Measurements from ENCODE around the gene CERS6.
"Not testable (repeated sequence)": the region's sequence is repeated elsewhere in the genome, so short reads cannot be mapped to it uniquely, and the experiment has no call there.

Gene CERS6

DNA sequence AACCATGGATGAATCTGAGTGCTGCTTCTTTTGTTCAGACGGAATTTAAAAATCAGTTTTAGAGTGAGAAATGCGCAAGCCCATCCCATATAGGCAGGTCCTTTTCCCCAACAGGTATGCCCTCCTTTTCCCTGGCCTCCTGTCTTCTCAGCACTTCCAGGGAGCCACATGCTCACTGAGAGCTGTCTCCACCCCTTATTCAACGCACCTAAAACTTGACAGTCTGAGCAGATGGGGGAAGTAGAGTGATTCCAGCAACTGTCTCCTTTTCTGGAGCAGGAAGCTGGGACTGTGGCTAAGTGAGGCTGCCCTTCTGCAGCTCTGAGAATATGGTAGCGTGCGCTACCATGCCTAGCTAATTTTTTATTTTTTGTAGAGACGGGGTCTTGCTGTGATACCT lies 293.2 kb downstream of the CERS6 start:
- Histone ChIP-seq H3K27me3 (no peaks in the 10 kb centered on the region), H3K9ac (no peak overlapping the region), H3K27ac (no peak overlapping the region), H3K36me3 (peaks cover 24% of the 10 kb centered on the region), H3K4me1 (no peaks in the 10 kb centered on the region), H3K4me2 (no peak overlapping the region), H3K4me3 (no peak overlapping the region), H4K20me1 (no peaks in the 10 kb centered on the region), H3K9me3 (no peaks in the 10 kb centered on the region)
- TF ChIP-seq Cebpa-rat (IDR thresholded peaks at IDR 0.05), result no peak

DNA sequence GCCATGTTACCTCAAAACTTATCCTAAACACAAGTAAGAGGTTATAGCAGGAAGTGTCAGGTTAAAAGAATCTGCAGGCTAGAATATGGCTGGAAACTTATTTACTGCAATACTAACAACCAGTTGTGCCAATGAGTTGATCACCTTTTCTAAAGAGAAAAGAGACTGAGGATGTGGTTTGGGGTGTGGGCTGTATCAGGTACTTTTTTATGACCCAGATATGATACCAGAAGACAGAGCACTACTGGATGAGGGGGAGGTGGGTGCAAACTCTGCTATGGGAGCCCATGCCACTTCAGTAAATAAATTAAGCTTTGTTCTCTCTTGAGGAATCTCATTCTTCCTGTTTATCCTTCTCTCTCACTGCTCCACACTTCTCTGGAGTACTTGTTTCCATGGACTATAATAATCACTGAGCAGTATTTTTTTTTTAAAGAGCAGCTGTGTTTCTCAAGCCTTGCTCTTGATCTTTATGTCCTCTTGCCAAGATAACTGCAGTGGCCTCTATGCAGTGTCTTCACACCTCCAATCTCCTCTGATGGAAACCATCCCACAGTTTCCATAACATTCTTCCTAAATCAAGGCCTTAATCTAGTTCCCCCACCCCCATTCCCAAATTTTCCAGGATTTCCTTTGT lies 295.1 kb downstream of the CERS6 start:
- H3K36me3 ChIP-seq, result peaks cover 32% of the 10 kb centered on the region
- H3K9ac ChIP-seq, result no peak overlapping the region
- no peaks in the 10 kb centered on the region for H3K9me3 ChIP-seq
- no peak overlapping the region for H3K4me2 ChIP-seq
- H3K4me3 ChIP-seq, result no peak overlapping the region
- no peaks in the 10 kb centered on the region for H4K20me1 ChIP-seq
- TF ChIP-seq Cebpa-rat (IDR thresholded peaks at IDR 0.05), result no peak
- H3K27ac ChIP-seq, result no peak overlapping the region
- peaks cover 4% of the 10 kb centered on the region; the same call in 1 of the 2 replicates for H3K4me1 ChIP-seq
- no peaks in the 10 kb centered on the region for H3K27me3 ChIP-seq

- H3K4me3 ChIP-seq, result no peak overlapping the region
- H3K9ac ChIP-seq, result no peak overlapping the region
- peaks cover 16% of the 10 kb centered on the region for H3K4me1 ChIP-seq
- peaks cover 30% of the 10 kb centered on the region for H3K36me3 ChIP-seq
- no peak overlapping the region for H3K4me2 ChIP-seq
- H3K27ac ChIP-seq, result no peak overlapping the region
- no peaks in the 10 kb centered on the region for H3K9me3 ChIP-seq
- no peaks in the 10 kb centered on the region for H4K20me1 ChIP-seq
- no peaks in the 10 kb centered on the region for H3K27me3 ChIP-seq
- no peak for TF ChIP-seq Cebpa-rat (IDR thresholded peaks at IDR 0.05)
Observed at GRCh38 chr2:168752361-168752760, 296.3 kb downstream of the CERS6 start.

GRCh38 chr2:168753765-168754329 lies 297.8 kb downstream of the CERS6 start:
- H3K4me2 ChIP-seq, result no peak overlapping the region
- H3K36me3 ChIP-seq, result peaks cover 41% of the 10 kb centered on the region
- H3K27ac ChIP-seq, result no peak overlapping the region
- no peaks in the 10 kb centered on the region for H4K20me1 ChIP-seq
- H3K4me1 ChIP-seq, result peaks cover 19% of the 10 kb centered on the region
- no peak overlapping the region for H3K9ac ChIP-seq
- no peaks in the 10 kb centered on the region for H3K27me3 ChIP-seq
- TF ChIP-seq Cebpa-rat (IDR thresholded peaks at IDR 0.05), result no peak
- no peaks in the 10 kb centered on the region for H3K9me3 ChIP-seq
- H3K4me3 ChIP-seq, result no peak overlapping the region

DNA sequence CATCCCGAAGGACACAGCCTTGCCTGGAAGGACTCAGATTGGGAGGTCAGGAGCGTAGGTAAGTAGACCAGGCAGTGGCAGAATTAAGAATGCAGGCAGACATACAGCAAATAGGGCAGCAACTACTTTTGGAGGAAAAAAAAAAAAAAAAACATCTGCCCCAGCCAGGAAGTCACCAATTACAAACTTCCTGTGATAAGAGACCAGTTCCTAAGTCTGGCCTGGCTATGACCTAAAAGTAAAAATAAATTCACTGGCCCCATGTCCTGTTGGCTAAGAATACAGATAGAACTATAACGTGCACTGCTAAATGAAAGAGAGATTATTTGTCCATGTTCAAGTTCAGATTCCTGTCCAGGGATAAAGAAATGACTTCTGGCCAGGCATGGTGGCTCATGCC lies 301.2 kb downstream of the CERS6 start:
- no peaks in the 10 kb centered on the region for H4K20me1 ChIP-seq
- H3K27me3 ChIP-seq, result no peaks in the 10 kb centered on the region
- H3K9me3 ChIP-seq, result no peaks in the 10 kb centered on the region
- H3K4me1 ChIP-seq, result peaks cover 24% of the 10 kb centered on the region
- H3K9ac ChIP-seq, result peak overlapping the region; percentile 15; the same call in 1 of the 2 replicates
- no peak overlapping the region for H3K4me3 ChIP-seq
- H3K27ac ChIP-seq, result peak overlapping the region; percentile 57
- peaks cover 44% of the 10 kb centered on the region for H3K36me3 ChIP-seq
- no peak for TF ChIP-seq Cebpa-rat (IDR thresholded peaks at IDR 0.05)
- peak overlapping the region; percentile 53 for H3K4me2 ChIP-seq

- no peak overlapping the region for H3K4me2 ChIP-seq
- no peak overlapping the region for H3K4me3 ChIP-seq
- H3K27me3 ChIP-seq, result no peaks in the 10 kb centered on the region
- peaks cover 10% of the 10 kb centered on the region for H3K9me3 ChIP-seq
- H3K27ac ChIP-seq, result no peak overlapping the region
- H4K20me1 ChIP-seq, result no peaks in the 10 kb centered on the region
- H3K36me3 ChIP-seq, result peaks cover 41% of the 10 kb centered on the region
- peaks cover 26% of the 10 kb centered on the region for H3K4me1 ChIP-seq
- TF ChIP-seq Cebpa-rat (IDR thresholded peaks at IDR 0.05), result no peak
- no peak overlapping the region for H3K9ac ChIP-seq
Observed at GRCh38 chr2:168758970-168759820, 303.1 kb downstream of the CERS6 start.

- H3K9me3 ChIP-seq, result peaks cover 25% of the 10 kb centered on the region
- no peak overlapping the region for H3K4me2 ChIP-seq
- no peak for TF ChIP-seq Cebpa-rat (IDR thresholded peaks at IDR 0.05)
- H3K36me3 ChIP-seq, result peaks cover 59% of the 10 kb centered on the region
- H3K9ac ChIP-seq, result no peak overlapping the region
- H3K27ac ChIP-seq, result no peak overlapping the region
- H3K4me1 ChIP-seq, result peaks cover 12% of the 10 kb centered on the region; the same call in 1 of the 2 replicates
- no peaks in the 10 kb centered on the region for H4K20me1 ChIP-seq
- no peak overlapping the region for H3K4me3 ChIP-seq
- no peaks in the 10 kb centered on the region for H3K27me3 ChIP-seq
Observed at GRCh38 chr2:168765401-168765800, 309.3 kb downstream of the CERS6 start.

- no peaks in the 10 kb centered on the region for H3K27me3 ChIP-seq
- no peak overlapping the region for H3K9ac ChIP-seq
- H3K4me2 ChIP-seq, result no peak overlapping the region
- peaks cover 25% of the 10 kb centered on the region for H3K9me3 ChIP-seq
- H3K27ac ChIP-seq, result no peak overlapping the region
- peaks cover 12% of the 10 kb centered on the region; the same call in 1 of the 2 replicates for H3K4me1 ChIP-seq
- no peak for TF ChIP-seq Cebpa-rat (IDR thresholded peaks at IDR 0.05)
- peaks cover 61% of the 10 kb centered on the region for H3K36me3 ChIP-seq
- no peak overlapping the region for H3K4me3 ChIP-seq
- no peaks in the 10 kb centered on the region for H4K20me1 ChIP-seq
Observed at GRCh38 chr2:168766600-168766999, 310.5 kb downstream of the CERS6 start.

- peaks cover 7% of the 10 kb centered on the region; the same call in 1 of the 2 replicates for H3K4me1 ChIP-seq
- H3K9me3 ChIP-seq, result peaks cover 25% of the 10 kb centered on the region
- H3K27ac ChIP-seq, result no peak overlapping the region
- H3K4me2 ChIP-seq, result no peak overlapping the region
- no peak overlapping the region for H3K9ac ChIP-seq
- H3K36me3 ChIP-seq, result peaks cover 64% of the 10 kb centered on the region
- no peaks in the 10 kb centered on the region for H4K20me1 ChIP-seq
- TF ChIP-seq Cebpa-rat (IDR thresholded peaks at IDR 0.05), result no peak
- H3K27me3 ChIP-seq, result no peaks in the 10 kb centered on the region
- H3K4me3 ChIP-seq, result no peak overlapping the region
Observed at GRCh38 chr2:168767258-168767657, 311.2 kb downstream of the CERS6 start.

GRCh38 chr2:168768357-168768756 lies 312.3 kb downstream of the CERS6 start:
- Histone ChIP-seq H3K36me3 (peaks cover 71% of the 10 kb centered on the region), H3K9me3 (peaks cover 24% of the 10 kb centered on the region)
- not testable (repeated sequence) for H3K4me2 ChIP-seq, H3K4me3 ChIP-seq, H3K9ac ChIP-seq, H3K27me3 ChIP-seq, H4K20me1 ChIP-seq, H3K4me1 ChIP-seq, H3K27ac ChIP-seq
